SK-N-SH (cell line): Measurements from ENCODE around the gene ABCA3. TPM values are rescaled to one million over a fixed set of nuclear protein-coding genes. Genes with fewer than 3 reads are reported as not detected.
A peak's percentile ranks its signal among the peaks of the same experiment; 100 is the strongest.
"Not testable (repeated sequence)": the region's sequence is repeated elsewhere in the genome, so short reads cannot be mapped to it uniquely, and the experiment has no call there.

ENCODE experiments used
- CTCF ChIA-PET: fragments of 300-600, 350-600 bp; formaldehyde crosslinking; extraction: SDS; loops from one replicate; lab custom pipeline; 2021; lab: Yijun Ruan, JAX
- POLR2A ChIA-PET: fragments of 350-600 bp; sonication (Branson Sonifier 250); formaldehyde crosslinking; extraction: SDS; loops from one replicate; lab custom pipeline; 2020; ENCODE audit warnings: antibody characterized with exemption, inconsistent platforms; lab: Yijun Ruan, JAX
- DNase-seq: peaks from one replicate; pipeline ENCODE4 v3.0.0; 2012
- H2AFZ ChIP-seq: fragments of 200-600 bp; sonication (generic); 2 replicates; pipeline ENCODE4 v1.8.1; 2016; ENCODE audit warnings: antibody characterized with exemption, mild to moderate bottlenecking, low read depth
- H3F3A ChIP-seq: fragments of 200-600 bp; sonication (generic); replicated peaks from 2 replicates; pipeline ENCODE3; 2016; ENCODE audit warnings: antibody characterized with exemption, mild to moderate bottlenecking; ENCODE audit not compliant: insufficient read depth
- H3K27ac ChIP-seq, 2 experiments: fragments of 200-500 bp in 1 of 2; fragments of 200-600 bp in 1 of 2; sonication (Bioruptor generic) in 1 of 2; sonication (generic), shearing (Covaris generic) in 1 of 2; 2 replicates each; pipeline versions ENCODE4 v1.5.1 to v1.6.1; 2014 to 2016; ENCODE audit warnings: low read depth in 2 of 2, inconsistent platforms in 1 of 2, low read length in 1 of 2, mild to moderate bottlenecking in 1 of 2, mixed read lengths in 1 of 2
- H3K27me3 ChIP-seq: fragments of 200-600 bp; sonication (generic), shearing (Covaris generic); 2 replicates; pipeline ENCODE4 v1.6.1; 2016; ENCODE audit warnings: mixed run types; ENCODE audit not compliant: insufficient read depth
- H3K36me3 ChIP-seq, 2 experiments: fragments of 200-500 bp in 1 of 2; fragments of 200-600 bp in 1 of 2; sonication (Bioruptor generic) in 1 of 2; sonication (generic) in 1 of 2; replicated peaks in 1 of 2; 2 replicates each; pipeline versions ENCODE3 to v1.5.1; 2014 to 2016; ENCODE audit warnings: low read length in 1 of 2, mild to moderate bottlenecking in 1 of 2; ENCODE audit not compliant: insufficient read depth in 2 of 2, control insufficient read depth in 1 of 2
- H3K4me1 ChIP-seq, 2 experiments: fragments of 200-500 bp in 1 of 2; fragments of 200-600 bp in 1 of 2; sonication (Bioruptor generic) in 1 of 2; sonication (generic), shearing (Covaris generic) in 1 of 2; 2 replicates each; pipeline versions ENCODE4 v1.5.1 to v1.6.1; 2014 to 2016; ENCODE audit warnings: low read depth in 1 of 2, low read length in 1 of 2, mixed run types in 1 of 2; ENCODE audit not compliant: insufficient read depth in 2 of 2, control insufficient read depth in 1 of 2
- H3K4me2 ChIP-seq: fragments of 200-600 bp; sonication (generic), shearing (Covaris generic); 2 replicates; pipeline ENCODE4 v1.6.1; 2017; ENCODE audit warnings: mixed run types
- H3K4me3 ChIP-seq, 2 experiments: fragments of 200-500 bp in 1 of 2; fragments of 200-600 bp in 1 of 2; sonication (Bioruptor generic) in 1 of 2; sonication (generic), shearing (Covaris generic) in 1 of 2; 2 replicates each; pipeline versions ENCODE4 v1.5.1 to v1.8.1; 2014 to 2016; ENCODE audit warnings: low read depth in 2 of 2, inconsistent platforms in 1 of 2, low read length in 1 of 2, mild to moderate bottlenecking in 1 of 2, mixed read lengths in 1 of 2, moderate library complexity in 1 of 2
- H3K79me2 ChIP-seq: fragments of 200-600 bp; sonication (generic); 2 replicates; pipeline ENCODE4 v1.8.1; 2017; ENCODE audit warnings: mild to moderate bottlenecking; ENCODE audit not compliant: insufficient read depth
- H3K9ac ChIP-seq: fragments of 200-600 bp; sonication (generic); 2 replicates; pipeline ENCODE4 v1.6.1; 2017; ENCODE audit warnings: mixed run types
- H3K9me2 ChIP-seq: fragments of 200-600 bp; sonication (generic); 2 replicates; pipeline ENCODE4 v1.6.1; 2017; ENCODE audit warnings: mixed run types
- H3K9me3 ChIP-seq: fragments of 200-600 bp; sonication (generic); 2 replicates; pipeline ENCODE4 v1.6.1; 2017; ENCODE audit warnings: mixed run types, mild to moderate bottlenecking, moderate library complexity
- H4K20me1 ChIP-seq: fragments of 200-600 bp; sonication (generic); 2 replicates; pipeline ENCODE4 v1.6.1; 2017; ENCODE audit warnings: mild to moderate bottlenecking, mixed run types; ENCODE audit not compliant: insufficient read depth
- CHD2 ChIP-seq: fragments of 150-350 bp; IDR thresholded peaks from 2 replicates; pipeline ENCODE4 v1.6.1; 2018; ENCODE audit warnings: low read length; ENCODE audit not compliant: partially characterized antibody
- GABPA ChIP-seq: IDR thresholded peaks from 2 replicates; pipeline ENCODE4 v1.4.0; 2012; ENCODE audit warnings: low read depth, mild to moderate bottlenecking
- MEF2A ChIP-seq: IDR thresholded peaks from 2 replicates; pipeline ENCODE4 v1.4.0; 2012; ENCODE audit warnings: low read depth, borderline replicate concordance
- MXI1 ChIP-seq: IDR thresholded peaks from 2 replicates; pipeline ENCODE4 v1.6.1; 2012; ENCODE audit warnings: mild to moderate bottlenecking, low read depth, low read length, improper control_type of control experiment
- POLR2AphosphoS5 ChIP-seq: IDR thresholded peaks from 2 replicates; pipeline ENCODE4 v1.6.1; 2012; ENCODE audit warnings: low read depth, low read length
- RCOR1 ChIP-seq: fragments of 150-350 bp; IDR thresholded peaks from 2 replicates; pipeline ENCODE4 v1.6.1; 2017; ENCODE audit warnings: antibody characterized with exemption, low read length
- USF2 ChIP-seq: fragments of 150-350 bp; IDR thresholded peaks from 2 replicates; pipeline ENCODE4 v1.6.1; 2017; ENCODE audit warnings: antibody characterized with exemption, low read length, low read depth, borderline replicate concordance
- WGBS: methylation state at CpG from one replicate; pipeline ENCODE4 v1.1.6; 2017; ENCODE audit warnings: low lambda C conversion rate; 5-methylcytosine and 5-hydroxymethylcytosine counted together
- polyA plus RNA-seq, 3 experiments: library from polyadenylated mRNA; depleted of rRNA; stranded (reverse); fragments of >200 nt; gene quantifications; 2 replicates each; pipeline ENCODE4 v1.2.3, GENCODE V29; 2012
- TF ChIP-seq, protein P1 (sequence below): fragments of 150-350 bp; IDR thresholded peaks from 2 replicates; pipeline ENCODE4 v1.6.1; 2016; ENCODE audit warnings: mild to moderate bottlenecking, low read depth, low read length
- TF ChIP-seq, protein P2 (sequence below): IDR thresholded peaks from 2 replicates; pipeline ENCODE4 v1.6.1; 2012; ENCODE audit warnings: mild to moderate bottlenecking, low read depth, low read length, moderate library complexity

The ABCA3 gene
- polyA plus RNA-seq, 1 of the 3 experiments (the other 2 are of a cell fraction): 9.9 TPM

DNA sequence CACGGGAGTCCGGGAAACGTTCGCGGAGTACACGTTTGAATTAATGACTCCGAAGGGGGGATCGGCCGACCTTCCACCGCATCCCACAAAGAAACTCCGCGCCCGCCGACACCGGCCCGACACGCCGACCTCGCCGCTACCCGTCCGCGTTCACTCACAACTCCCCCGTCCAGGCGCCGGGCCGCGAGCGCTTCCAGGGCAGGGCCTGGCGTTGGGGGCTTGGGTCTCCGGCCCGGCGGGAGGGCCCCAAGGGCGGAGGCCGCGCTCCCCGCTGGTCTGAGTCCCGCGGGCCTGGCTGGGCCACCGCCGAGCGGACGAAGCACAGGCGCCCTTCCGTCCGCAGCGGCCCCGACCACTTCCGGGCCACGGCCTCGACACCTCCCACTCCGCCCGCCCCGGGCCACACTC lies 73.0 kb downstream of the ABCA3 start:
- POLR2A ChIA-PET: not testable (repeated sequence)
- peaks cover 55% of the 10 kb centered on the region for H4K20me1 ChIP-seq
- TF ChIP-seq MXI1 (peak; percentile 21; the same call in 1 of the 2 replicates), GABPA (peak; percentile 75)

GRCh38 chr16:2266887-2267286 lies 73.6 kb downstream of the ABCA3 start:
- H3K27ac ChIP-seq: not testable (repeated sequence)

More for the DNA sequence above, 73.0 kb downstream of the ABCA3 start:
- WGBS: 3% methylated on average over 16 of the region's 54 CpGs
- Histone ChIP-seq H3K4me1 (peaks cover 12 to 25% of the 10 kb centered on the region in 2 experiments; a peak in 2 of 4 replicates), H2AFZ (peak overlapping the region; percentile 96; the same call in 1 of the 2 replicates), H3K9ac (peak overlapping the region; percentile 97), H3K36me3 (peaks cover 31 to 34% of the 10 kb centered on the region in 2 experiments), H3K79me2 (peaks cover 87% of the 10 kb centered on the region), H3K4me3 (peak overlapping the region; percentile 92 to 94), H3K27ac (peak overlapping the region; percentile 98), H3K4me2 (peak overlapping the region; percentile 97)
- H3K27me3 ChIP-seq, H3K9me2 ChIP-seq, CTCF ChIA-PET, H3K9me3 ChIP-seq, H3F3A ChIP-seq: not testable (repeated sequence)
- DNase-seq: peak; percentile 82

DNA sequence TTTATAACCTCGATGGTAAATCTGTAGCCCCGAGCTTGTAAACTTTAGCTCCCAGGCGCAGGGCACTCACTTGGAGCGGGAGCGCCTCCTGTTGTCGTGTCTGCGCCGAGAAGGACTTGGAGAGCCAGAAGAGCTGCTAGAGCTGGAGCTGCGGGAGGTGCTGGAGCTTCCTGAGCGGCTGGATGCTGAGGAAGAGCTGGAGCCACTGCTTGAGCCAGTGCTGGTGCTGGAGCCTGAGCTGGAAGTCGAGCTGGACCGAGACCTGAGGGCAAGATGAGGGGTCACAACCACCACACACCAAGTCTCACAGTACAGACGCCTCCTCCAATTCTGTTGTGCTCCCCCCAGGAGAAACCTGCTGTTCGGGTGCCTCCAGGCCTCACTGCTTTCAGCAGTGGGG lies 77.5 kb downstream of the ABCA3 start:
- H3K79me2 ChIP-seq: peaks cover 98% of the 10 kb centered on the region
- H3K36me3 ChIP-seq: peaks cover 66 to 77% of the 10 kb centered on the region in 2 experiments
- not testable (repeated sequence) for H2AFZ ChIP-seq, DNase-seq, H3K27ac ChIP-seq, H3K4me1 ChIP-seq, H3K4me3 ChIP-seq, H3K9me3 ChIP-seq, H3K9ac ChIP-seq, H3K27me3 ChIP-seq, H3K9me2 ChIP-seq, H3K4me2 ChIP-seq
- H4K20me1 ChIP-seq: peaks cover 79% of the 10 kb centered on the region
- ChIA-PET CTCF (interaction anchor here (0.8 to 2.3 kb wide), 2 partner anchors 11 to 12 kb away, joined by 3 to 9 read pairs; partner anchors contain the start of gene ECI1), POLR2A (interaction anchor here (1.2 to 1.4 kb wide), 2 partner anchors 11 to 12 kb away, joined by 4 to 8 read pairs; partner anchors contain the start of gene ECI1)
- WGBS: 91% methylated on average over 11 of the region's 14 CpGs
- H3F3A ChIP-seq: peaks cover 17% of the 10 kb centered on the region

More at GRCh38 chr16:2266887-2267286, 73.6 kb downstream of the ABCA3 start:
- peaks cover 62% of the 10 kb centered on the region for H4K20me1 ChIP-seq
- H3K9me3 ChIP-seq, DNase-seq, H3K27me3 ChIP-seq, H3K9me2 ChIP-seq, POLR2A ChIA-PET, H2AFZ ChIP-seq, CTCF ChIA-PET: not testable (repeated sequence)
- H3F3A ChIP-seq: peaks cover 10% of the 10 kb centered on the region
- peak overlapping the region; percentile 97 for H3K4me2 ChIP-seq
- H3K79me2 ChIP-seq: peaks cover 93% of the 10 kb centered on the region
- peak overlapping the region; percentile 92 to 94 for H3K4me3 ChIP-seq
- 0% methylated on average over 7 of the region's 12 CpGs for WGBS
- H3K9ac ChIP-seq: peak overlapping the region; percentile 97
- peaks cover 37 to 38% of the 10 kb centered on the region in 2 experiments for H3K36me3 ChIP-seq
- peaks cover 12 to 25% of the 10 kb centered on the region in 2 experiments; a peak in 2 of 4 replicates for H3K4me1 ChIP-seq

GRCh38 chr16:2260250-2260649 lies 80.3 kb downstream of the ABCA3 start:
- CTCF ChIA-PET: no interaction called here
- Histone ChIP-seq H3K4me3 (no peak overlapping the region), H3K79me2 (peaks cover 91% of the 10 kb centered on the region), H3K9me3 (no peaks in the 10 kb centered on the region), H3K4me2 (no peak overlapping the region), H3K36me3 (peaks cover 80 to 92% of the 10 kb centered on the region in 2 experiments), H3K9ac (no peak overlapping the region), H4K20me1 (peaks cover 71% of the 10 kb centered on the region), H3K4me1 (no peaks in the 10 kb centered on the region; a peak in 1 of 4 replicates), H3K9me2 (no peaks in the 10 kb centered on the region), H2AFZ (no peak overlapping the region), H3F3A (peaks cover 24% of the 10 kb centered on the region), H3K27ac (no peak overlapping the region), H3K27me3 (no peaks in the 10 kb centered on the region)
- POLR2A ChIA-PET: no interaction called here
- DNase-seq: no peak
- 91% methylated on average over 8 of the region's 8 CpGs for WGBS
- TF ChIP-seq USF2 (no peak), RCOR1 (no peak), CHD2 (no peak), MEF2A (no peak), POLR2AphosphoS5 (no peak)
- TF ChIP-seq, protein P1, sequence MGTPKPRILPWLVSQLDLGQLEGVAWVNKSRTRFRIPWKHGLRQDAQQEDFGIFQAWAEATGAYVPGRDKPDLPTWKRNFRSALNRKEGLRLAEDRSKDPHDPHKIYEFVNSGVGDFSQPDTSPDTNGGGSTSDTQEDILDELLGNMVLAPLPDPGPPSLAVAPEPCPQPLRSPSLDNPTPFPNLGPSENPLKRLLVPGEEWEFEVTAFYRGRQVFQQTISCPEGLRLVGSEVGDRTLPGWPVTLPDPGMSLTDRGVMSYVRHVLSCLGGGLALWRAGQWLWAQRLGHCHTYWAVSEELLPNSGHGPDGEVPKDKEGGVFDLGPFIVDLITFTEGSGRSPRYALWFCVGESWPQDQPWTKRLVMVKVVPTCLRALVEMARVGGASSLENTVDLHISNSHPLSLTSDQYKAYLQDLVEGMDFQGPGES: no peak
- TF ChIP-seq, protein P2, sequence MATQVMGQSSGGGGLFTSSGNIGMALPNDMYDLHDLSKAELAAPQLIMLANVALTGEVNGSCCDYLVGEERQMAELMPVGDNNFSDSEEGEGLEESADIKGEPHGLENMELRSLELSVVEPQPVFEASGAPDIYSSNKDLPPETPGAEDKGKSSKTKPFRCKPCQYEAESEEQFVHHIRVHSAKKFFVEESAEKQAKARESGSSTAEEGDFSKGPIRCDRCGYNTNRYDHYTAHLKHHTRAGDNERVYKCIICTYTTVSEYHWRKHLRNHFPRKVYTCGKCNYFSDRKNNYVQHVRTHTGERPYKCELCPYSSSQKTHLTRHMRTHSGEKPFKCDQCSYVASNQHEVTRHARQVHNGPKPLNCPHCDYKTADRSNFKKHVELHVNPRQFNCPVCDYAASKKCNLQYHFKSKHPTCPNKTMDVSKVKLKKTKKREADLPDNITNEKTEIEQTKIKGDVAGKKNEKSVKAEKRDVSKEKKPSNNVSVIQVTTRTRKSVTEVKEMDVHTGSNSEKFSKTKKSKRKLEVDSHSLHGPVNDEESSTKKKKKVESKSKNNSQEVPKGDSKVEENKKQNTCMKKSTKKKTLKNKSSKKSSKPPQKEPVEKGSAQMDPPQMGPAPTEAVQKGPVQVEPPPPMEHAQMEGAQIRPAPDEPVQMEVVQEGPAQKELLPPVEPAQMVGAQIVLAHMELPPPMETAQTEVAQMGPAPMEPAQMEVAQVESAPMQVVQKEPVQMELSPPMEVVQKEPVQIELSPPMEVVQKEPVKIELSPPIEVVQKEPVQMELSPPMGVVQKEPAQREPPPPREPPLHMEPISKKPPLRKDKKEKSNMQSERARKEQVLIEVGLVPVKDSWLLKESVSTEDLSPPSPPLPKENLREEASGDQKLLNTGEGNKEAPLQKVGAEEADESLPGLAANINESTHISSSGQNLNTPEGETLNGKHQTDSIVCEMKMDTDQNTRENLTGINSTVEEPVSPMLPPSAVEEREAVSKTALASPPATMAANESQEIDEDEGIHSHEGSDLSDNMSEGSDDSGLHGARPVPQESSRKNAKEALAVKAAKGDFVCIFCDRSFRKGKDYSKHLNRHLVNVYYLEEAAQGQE: no peak
